ENCODE measurements around the gene ZNF541.
"Not testable (repeated sequence)": the region's sequence is repeated elsewhere in the genome, so short reads cannot be mapped to it uniquely, and the experiment has no call there.

Gene ZNF541

DNA sequence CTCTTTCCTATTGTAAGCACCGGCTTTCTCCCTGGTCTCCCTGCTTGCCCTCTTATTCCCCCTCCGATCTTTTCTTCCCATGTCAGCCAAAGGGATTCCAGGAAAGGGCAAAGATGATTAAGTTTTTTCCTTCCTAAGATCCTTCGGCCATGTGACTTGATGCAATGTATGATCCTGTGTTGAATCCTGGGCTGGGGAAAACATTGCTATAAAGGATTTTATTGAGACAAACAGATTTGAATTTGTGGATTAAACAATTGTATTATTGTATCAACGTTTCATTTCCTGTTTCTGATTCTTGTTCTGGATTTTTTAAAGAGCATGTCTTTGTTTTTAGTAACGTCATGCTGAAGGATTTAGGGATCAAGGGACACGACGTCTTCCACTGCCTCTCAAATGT is 16.9 kb upstream of the ZNF541 start:
- TF ChIP-seq POLR2A (IDR thresholded peaks at IDR 0.05; ENCODE audit: low read length) (no peak), GATA1 (IDR thresholded peaks at IDR 0.05; ENCODE audit: low read depth, low read length) (no peak)
- DNase-seq, result no peak

DNA sequence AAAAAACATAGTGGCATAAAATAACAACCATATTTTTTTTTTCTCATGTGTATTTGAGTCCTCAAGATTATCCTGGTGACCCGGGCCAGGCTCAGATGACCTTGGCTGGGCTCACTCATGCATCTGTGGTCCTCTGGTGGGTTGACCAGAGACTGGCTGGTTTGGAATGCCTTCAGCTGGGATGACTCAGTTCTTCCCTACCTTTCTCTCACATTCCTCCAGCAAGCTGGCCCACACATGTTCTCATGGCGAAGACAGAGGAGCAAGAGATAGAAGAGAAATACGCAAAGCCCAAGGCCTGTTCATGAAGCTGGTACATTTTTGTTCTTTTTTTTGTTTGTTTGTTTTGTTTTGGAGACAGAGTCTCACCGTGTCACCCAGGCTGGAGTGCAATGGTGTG is 14.3 kb upstream of the ZNF541 start:
- no peak for DNase-seq
- TF ChIP-seq GATA1 (IDR thresholded peaks at IDR 0.05; ENCODE audit: low read depth, low read length), result no peak
- no peak for TF ChIP-seq POLR2A (IDR thresholded peaks at IDR 0.05; ENCODE audit: low read length)

DNA sequence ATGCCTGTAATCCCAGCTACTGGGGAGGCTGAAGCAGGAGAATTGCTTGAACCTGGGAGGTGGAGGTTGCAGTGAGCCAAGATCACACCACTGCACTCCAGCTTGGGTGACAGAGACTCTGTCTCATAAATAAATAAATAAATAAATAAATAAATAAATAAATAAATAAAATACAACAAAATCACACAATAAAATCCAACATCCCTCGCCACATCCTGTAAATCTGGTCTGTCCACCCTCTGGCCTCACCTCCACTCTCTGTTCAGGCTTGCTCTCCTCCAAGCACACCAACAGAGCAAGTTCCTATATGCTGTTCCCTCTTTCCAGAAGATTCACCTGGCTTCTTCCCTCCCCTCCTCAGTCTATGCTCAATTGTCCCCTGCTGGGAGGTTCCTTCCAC is 10.2 kb upstream of the ZNF541 start:
- DNase-seq, result not testable (repeated sequence)

DNA sequence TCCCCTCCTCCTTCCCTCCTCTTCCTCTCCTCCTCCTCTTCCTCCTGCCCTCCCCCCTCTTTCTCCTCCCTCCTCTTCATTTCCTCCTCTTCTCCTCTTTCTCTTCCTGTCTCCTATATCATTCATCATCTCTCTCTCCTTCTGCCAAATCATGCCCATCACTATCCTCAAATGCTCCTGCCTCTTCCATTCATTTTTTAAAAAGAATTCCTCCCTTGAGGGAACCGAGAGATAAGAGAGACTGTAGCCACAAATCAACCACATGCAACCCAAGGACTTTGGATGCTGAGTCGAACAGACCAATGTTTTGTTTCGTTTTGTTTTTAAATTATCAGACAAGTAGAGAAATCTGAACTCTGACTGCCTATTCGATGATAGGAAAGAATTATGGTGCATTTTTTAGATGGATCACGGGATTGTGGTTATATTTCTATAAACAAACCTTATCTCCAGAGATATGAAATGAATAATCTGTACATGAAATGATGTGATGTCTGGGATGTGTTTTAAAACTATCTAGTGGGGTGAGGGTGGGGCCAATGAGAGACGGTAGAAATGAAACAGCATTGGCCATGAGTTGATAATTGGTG is 9.5 kb upstream of the ZNF541 start:
- DNase-seq, result no peak
- TF ChIP-seq POLR2A (IDR thresholded peaks at IDR 0.05; ENCODE audit: low read length), result no peak
- no peak for TF ChIP-seq GATA1 (IDR thresholded peaks at IDR 0.05; ENCODE audit: low read depth, low read length)

DNA sequence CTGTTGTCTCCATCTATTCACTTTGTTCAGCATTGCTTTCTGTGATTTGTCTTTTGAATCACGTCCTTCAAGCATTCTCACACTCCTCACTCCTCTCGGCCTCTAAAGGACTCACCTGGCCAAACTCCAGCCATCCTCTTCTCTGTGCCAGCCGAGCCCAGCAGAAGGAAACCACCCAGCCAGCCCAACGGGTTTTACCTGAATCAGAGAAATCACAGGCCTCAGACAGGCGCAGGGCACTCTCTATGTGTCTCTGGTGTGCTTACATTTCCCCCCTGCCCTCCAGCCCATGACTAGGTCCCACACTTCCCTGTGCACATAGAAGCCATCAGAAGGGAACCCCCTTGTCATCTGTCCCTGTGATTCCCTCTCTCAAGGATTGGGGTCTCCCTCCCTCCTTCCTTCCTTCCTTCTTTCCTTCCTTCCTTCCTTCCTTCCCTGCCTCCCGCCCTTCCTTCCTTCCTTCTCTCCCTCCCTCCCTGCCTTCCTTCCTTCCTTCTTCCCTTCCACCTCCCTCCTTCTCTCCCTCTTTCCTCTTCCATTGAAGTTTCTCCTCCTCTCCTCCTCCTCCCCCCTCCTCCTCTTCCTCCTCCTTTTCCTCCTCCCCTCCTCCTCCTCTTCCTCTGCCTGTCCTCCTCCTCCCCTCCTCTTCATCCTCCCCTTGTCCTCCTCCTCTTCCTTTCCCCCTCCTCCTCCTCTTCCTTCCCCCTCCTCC is 8.8 kb upstream of the ZNF541 start:
- no peak for DNase-seq
- TF ChIP-seq POLR2A (IDR thresholded peaks at IDR 0.05; ENCODE audit: low read length) (no peak), GATA1 (IDR thresholded peaks at IDR 0.05; ENCODE audit: low read depth, low read length) (no peak)

DNA sequence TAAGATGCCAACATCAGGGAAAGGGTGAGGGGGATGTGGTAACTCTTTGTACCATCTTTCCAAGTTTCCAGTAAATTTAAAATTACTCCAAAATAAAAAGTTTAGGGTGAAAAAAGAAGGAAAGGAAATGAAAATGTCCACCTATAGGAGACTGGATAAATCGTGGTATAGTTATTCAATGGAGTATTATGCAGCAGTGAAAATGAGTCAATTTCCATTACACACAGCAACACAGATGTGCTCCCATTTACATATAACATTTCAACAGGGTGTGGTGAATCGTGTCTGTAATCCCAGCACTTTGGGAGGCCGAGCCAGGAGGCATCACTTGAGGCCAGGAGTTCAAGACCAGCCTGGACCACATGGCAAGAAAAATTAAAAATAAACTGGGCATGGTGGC is 7.4 kb upstream of the ZNF541 start:
- TF ChIP-seq POLR2A (IDR thresholded peaks at IDR 0.05; ENCODE audit: low read length) (no peak), GATA1 (IDR thresholded peaks at IDR 0.05; ENCODE audit: low read depth, low read length) (no peak)
- DNase-seq, result no peak

DNA sequence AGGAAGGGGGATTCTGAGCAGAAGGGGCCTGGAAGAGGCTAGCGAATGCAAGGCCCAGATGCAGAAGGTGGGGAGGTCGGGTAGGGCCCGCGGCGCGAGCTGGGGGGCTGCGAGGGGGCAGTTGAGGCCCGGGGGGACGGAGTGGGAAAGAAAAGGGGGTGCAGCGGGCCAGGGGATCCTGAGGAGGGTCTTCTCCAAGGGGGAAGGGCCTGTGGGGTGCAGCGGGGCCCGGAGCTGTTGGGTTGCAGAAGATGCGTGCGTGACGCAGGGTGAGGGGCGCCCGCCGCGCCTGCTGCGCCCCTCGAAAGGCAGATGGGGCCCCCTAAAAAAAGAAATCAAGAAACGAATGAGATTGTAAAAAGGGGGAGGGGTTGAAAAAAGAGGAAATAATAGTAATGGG is 313 bp downstream of the ZNF541 start:
- DNase-seq, result no peak
- TF ChIP-seq GATA1 (IDR thresholded peaks at IDR 0.05; ENCODE audit: low read depth, low read length) (no peak), POLR2A (IDR thresholded peaks at IDR 0.05; ENCODE audit: low read length) (no peak)

DNA sequence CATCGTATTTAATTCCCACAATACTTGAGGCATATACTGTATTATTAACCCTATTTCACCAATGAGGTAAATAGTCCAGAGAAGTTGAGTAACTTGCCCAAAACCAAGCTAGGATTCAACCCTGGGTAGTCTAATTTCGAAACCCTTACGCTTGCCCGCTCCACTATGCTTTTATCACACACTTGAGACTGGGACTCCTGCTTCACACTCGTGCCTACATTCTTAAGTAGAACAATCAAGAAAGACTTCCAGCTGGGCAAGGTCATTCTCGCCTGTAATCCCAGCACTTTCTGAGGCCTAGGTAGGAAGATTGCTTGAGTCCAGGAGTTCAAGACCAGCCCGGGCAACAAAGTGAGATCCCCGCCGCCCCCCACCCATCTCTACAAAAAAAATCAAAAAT is 3.6 kb downstream of the ZNF541 start:
- TF ChIP-seq POLR2A (IDR thresholded peaks at IDR 0.05; ENCODE audit: low read length) (no peak), GATA1 (IDR thresholded peaks at IDR 0.05; ENCODE audit: low read depth, low read length) (no peak)
- DNase-seq, result no peak

DNA sequence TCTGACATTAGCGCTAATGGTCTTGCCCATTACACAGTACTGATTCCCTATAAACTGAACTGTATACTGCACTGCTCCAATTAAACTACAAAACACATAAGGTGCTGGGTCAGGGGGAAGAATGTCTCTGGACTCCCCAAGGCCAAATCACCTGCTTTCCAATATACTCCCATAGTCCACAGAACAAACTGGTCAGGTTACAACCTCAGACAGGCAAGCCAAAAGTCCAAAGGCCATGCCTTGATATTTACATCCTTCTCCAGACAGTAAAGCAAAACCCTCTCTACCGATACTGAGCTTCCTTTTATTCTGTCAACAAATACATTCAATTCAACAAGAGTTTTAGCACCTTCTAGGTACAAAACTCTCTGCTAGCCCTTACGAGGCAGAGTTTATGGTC is 8.9 kb downstream of the ZNF541 start:
- TF ChIP-seq POLR2A (IDR thresholded peaks at IDR 0.05; ENCODE audit: low read length) (no peak), GATA1 (IDR thresholded peaks at IDR 0.05; ENCODE audit: low read depth, low read length) (no peak)
- no peak for DNase-seq

DNA sequence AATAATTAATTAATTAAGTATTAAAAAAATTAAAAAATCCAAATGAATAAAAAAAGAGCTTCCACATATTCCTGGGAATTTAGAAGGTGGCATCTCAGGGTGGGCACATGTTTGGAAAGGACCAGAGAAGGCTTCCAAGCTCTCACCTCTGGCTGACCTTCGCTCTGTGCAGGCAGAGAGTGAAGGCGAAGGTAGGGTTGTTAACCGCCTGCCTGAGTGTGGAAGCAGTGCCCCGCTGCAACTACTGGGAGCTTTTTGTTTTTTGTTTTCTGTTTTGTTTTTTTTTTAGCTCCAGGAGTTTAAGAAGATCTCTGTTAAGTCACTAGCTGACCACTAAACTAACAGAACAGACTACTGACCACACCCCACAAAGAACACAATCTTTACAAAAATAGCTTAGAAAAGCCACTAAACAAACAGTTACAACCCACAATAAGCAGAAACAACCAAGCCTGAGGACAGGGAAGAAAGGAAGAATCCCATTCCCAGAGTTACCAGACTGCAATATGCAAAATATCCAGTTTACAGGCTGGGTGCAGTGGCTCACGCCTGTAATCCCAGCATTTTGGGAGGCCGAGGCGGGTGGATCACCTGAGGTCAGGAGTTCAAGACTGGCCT is 11.4 kb downstream of the ZNF541 start:
- TF ChIP-seq POLR2A (IDR thresholded peaks at IDR 0.05; ENCODE audit: low read length) (no peak), GATA1 (IDR thresholded peaks at IDR 0.05; ENCODE audit: low read depth, low read length) (no peak)

DNA sequence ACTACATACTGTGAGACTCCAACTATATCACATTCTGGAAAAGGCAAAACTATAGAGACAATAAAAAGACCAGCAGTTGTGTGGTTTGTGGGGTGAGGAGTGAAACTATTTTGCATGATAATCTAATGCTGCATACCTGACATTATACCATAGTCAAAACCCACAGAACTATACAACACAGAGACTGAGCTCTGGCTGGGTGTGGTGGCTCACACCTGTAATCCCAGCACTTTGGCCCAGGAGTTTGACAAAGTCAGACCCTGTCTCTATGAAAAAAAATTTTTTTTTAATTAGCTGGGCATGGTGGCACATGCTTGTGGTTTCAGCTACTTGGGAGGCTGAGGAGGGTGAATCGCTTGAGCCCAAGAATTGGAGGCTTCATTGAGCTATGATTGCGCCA is 11.9 kb downstream of the ZNF541 start:
- no peak for DNase-seq
- TF ChIP-seq GATA1 (IDR thresholded peaks at IDR 0.05; ENCODE audit: low read depth, low read length) (no peak), POLR2A (IDR thresholded peaks at IDR 0.05; ENCODE audit: low read length) (no peak)

More for the DNA sequence above, 11.4 kb downstream of the ZNF541 start:
- no peak for DNase-seq

DNA sequence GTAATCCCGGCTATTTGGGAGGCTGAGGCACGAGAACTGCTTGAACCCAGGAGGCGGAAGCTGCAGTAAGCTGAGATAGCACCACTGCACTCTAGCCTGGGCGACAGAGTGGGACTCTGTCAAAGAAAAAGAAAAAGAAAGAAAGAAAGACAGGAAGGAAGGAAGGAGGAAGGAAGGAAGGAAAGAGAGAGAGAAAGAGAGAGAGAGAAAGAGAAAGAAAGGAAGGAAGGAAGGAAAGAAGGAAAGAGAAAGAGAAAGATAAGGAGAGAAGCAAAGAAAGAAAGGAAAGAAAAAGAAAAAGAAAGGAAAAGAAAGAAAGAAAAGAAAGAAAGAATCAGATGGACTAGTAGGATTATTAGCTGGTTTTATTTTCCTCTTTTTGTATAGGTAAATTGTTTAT is 22.8 kb downstream of the ZNF541 start:
- TF ChIP-seq GATA1 (IDR thresholded peaks at IDR 0.05; ENCODE audit: low read depth, low read length) (no peak), POLR2A (IDR thresholded peaks at IDR 0.05; ENCODE audit: low read length) (no peak)

DNA sequence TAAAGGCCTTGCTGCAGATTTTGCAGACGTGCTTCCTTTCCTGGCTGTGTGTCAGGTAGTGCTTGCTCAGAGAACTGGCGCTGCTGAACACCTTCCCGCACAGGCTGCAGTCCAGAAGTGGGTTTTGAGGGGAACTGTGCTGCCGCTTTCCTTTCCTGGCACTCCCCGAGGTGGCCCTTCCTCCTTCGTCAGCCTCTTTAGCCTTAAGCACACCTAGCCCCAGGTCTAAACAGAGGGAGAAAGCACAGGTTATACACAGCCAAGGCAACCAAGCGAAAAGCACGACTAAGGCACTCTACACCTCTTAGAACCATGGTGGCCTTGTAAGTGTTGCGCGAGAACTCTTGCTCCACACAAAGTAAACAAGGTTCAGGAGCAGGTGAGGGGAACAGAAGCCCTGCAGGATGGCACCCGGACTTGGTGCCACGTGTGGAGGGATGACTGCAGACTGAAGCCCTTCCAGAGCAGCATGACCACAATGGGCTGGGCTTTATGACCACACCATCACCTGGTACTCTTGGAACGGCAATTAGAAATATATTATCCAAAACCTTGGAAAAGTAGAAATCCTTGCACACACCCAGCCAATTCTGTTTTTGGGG is 23.6 kb downstream of the ZNF541 start:
- no peak for DNase-seq
- TF ChIP-seq POLR2A (IDR thresholded peaks at IDR 0.05; ENCODE audit: low read length) (no peak), GATA1 (IDR thresholded peaks at IDR 0.05; ENCODE audit: low read depth, low read length) (no peak)

More for the DNA sequence above, 22.8 kb downstream of the ZNF541 start:
- no peak for DNase-seq

DNA sequence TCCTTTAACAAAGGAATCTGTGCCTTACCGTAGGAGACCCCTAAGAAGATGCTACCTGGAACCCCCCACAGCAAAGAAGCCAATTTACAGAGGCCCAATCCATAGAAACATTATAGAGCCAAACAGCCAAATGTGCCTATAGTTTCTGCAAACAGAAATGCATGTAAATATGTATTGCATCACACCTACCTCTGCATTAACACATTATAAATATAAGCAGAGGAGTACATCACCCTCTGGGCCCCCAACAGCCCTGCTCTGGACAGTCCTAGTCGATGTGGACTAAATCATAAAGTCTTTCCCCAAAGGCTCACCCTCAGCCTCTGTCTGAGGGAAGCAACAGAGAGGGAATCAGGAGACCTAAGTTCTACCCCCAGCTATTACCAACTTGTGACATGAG is 25.7 kb downstream of the ZNF541 start:
- no peak for TF ChIP-seq POLR2A (IDR thresholded peaks at IDR 0.05; ENCODE audit: low read length)
- no peak for TF ChIP-seq GATA1 (IDR thresholded peaks at IDR 0.05; ENCODE audit: low read depth, low read length)
- no peak for DNase-seq

Data from erythroblast (primary cell).